GM21717 (cell line): ENCODE data around the gene FLAD1.

Experiments used
- ATAC-seq: cut with Tn5 transposase; IDR thresholded peaks from one replicate; pipeline ENCODE4 v1.9.1; 2021; ENCODE audit warnings: mild to moderate bottlenecking, moderate library complexity; ENCODE audit not compliant: unreplicated experiment

FLAD1 gene

DNA sequence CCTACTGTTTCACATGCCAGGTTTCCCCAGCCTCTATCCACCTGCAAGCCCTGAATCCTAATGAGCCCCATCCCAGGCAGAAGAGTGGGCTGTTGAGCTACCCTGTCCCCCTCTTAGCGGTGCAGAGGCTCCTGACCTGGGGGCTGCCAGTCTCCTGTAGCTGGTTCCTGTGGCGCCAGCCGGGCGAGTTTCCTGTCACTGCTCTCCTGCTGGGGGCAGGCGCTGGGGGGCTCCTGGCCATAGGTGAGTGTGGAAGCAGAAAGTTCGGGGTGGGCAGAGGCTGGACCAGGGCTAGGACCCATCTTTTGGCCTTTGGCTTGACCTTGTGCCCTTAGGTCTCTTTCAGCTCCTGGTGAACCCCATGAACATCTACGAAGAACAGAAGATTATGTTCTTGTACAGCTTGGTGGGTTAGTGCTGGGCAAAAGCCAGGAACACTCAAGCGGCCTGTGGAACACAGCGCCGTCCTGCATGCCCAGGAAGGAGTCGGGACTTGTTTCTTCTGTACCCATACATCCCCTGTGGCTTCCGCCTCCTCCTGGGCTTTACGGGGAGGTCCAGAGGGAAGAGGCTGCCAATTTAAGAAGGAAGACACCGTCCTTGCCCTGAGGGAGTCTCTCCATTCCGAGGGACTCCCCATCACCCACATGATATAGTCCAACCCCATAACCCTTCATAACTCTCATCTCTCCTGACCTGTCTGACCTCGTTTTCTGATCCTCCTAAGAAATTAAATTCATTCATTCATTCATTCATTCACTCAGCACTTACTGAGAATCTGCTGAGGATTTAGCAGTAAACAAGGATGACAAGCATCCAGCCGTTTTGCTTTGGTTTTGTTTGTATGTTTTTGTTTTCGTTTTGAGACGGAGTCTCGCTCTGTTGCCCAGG, 51.4 kb downstream of the FLAD1 start:
- no peak for ATAC-seq

GRCh38 chr1:155035936-155036335, 52.8 kb downstream of the FLAD1 start:
- ATAC-seq: no peak

- ATAC-seq: no peak
These were observed 53.9 kb downstream of the FLAD1 start for GRCh38 chr1:155037043-155037442.

DNA sequence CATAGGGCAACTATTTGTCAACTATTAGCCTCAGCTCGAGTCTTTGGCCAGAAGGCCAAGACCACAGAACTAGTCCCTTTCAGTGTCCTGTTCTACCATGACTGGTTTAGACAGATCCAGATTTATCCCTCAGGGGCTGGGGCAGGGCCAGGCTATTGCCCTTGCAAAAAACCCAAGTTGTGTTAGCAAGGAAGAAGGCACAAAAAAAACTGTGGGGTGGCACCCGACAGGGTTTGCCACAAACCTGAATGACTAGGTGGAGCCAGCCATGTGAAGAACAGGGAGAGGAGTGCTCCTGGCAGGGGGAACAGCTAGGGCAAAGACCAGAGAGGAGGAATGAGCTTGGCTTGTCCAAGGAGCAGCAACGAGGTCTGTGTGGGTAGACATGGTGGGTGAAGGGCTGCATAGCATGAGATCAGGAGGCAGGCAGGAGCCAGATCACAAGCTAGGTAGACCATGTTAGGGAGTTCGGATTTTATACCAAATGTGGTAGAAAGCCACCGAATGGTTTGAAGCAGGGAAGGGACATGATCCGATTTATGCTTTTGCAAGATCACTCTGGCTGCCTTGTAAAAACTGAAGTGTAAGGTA, 54.8 kb downstream of the FLAD1 start:
- no peak for ATAC-seq

- ATAC-seq: no peak
These were observed 55.6 kb downstream of the FLAD1 start for GRCh38 chr1:155038602-155039307.

DNA sequence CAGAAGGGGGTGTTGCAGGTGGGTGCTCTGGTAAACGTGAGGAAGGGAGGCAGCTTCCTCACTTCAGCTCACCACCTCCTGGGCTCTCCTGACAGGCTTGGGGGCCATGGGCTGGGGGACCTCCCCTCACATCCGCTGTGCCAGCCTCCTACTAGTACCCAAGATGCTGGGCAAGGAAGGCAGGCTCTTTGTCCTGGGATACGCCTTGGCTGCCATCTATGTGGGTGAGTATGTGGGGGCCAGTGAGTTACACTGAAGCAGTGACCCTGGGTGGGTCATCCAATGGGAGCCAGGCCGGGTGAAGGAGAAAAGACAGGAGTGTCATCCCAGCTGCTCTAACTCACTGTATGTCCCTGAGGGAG, 56.1 kb downstream of the FLAD1 start:
- ATAC-seq: no peak

GRCh38 chr1:155040358-155041093, 57.4 kb downstream of the FLAD1 start:
- ATAC-seq: no peak
